B cell (primary cell): ENCODE results near the gene TRPM4. TPM values are rescaled to one million over a fixed set of nuclear protein-coding genes. Genes with fewer than 3 reads are reported as not detected.
A peak's percentile ranks its signal among the peaks of the same experiment; 100 is the strongest.

Experiments
- ATAC-seq: fragments of 200-7000 bp; cut with Tn5 transposase; one replicate; pipeline ENCODE4 v1.10.0; 2021; ENCODE audit warnings: low read depth, mild to moderate bottlenecking, moderate number of reproducible peaks, moderate library complexity
- CTCF ChIA-PET: fragments of 350-600 bp; sonication (Branson Sonifier 250); formaldehyde crosslinking; loops from one replicate; lab custom pipeline; 2021; ENCODE audit warnings: antibody characterized with exemption, inconsistent platforms; lab: Charles Lee
- POLR2A ChIA-PET: fragments of 350-600 bp; sonication (Branson Sonifier 250); formaldehyde crosslinking; loops from one replicate; lab custom pipeline; 2021; ENCODE audit warnings: antibody characterized with exemption; lab: Charles Lee
- DNase-seq: peaks from one replicate; pipeline ENCODE4 v3.0.0; 2013
- H2AFZ ChIP-seq: 2 replicates; pipeline ENCODE4 v1.6.1; 2012; ENCODE audit warnings: mild to moderate bottlenecking, low read depth, low read length; ENCODE audit not compliant: insufficient read depth, poor library complexity, severe bottlenecking
- H3K27ac ChIP-seq, 2 donors: 1 replicate in 1 of 2; 2 replicates in 1 of 2; pipeline ENCODE4 v1.5.1; 2012 to 2013; ENCODE audit warnings: low read length in 2 of 2, mild to moderate bottlenecking in 2 of 2, moderate library complexity in 1 of 2
- H3K27me3 ChIP-seq, 4 experiments: fragments of 200-600 bp in 1 of 4; sonication (generic) in 1 of 4; replicated peaks in 1 of 4; 1 replicate in 2 of 4; 2 replicates in 2 of 4; pipeline versions ENCODE4 v1.6.1 to v1.7.0; 2013 to 2016; ENCODE audit warnings: low read length in 3 of 4, mild to moderate bottlenecking in 2 of 4, mixed read lengths in 1 of 4, moderate library complexity in 1 of 4; ENCODE audit not compliant: insufficient read depth in 4 of 4, control insufficient read depth in 3 of 4; ENCODE audit errors: control extremely low read depth in 1 of 4
- H3K36me3 ChIP-seq, 2 experiments: replicated peaks in 1 of 2; 1 replicate in 1 of 2; 2 replicates in 1 of 2; pipeline versions ENCODE4 v1.6.1 to v1.7.1; 2013; ENCODE audit warnings: low read length in 1 of 2; ENCODE audit not compliant: insufficient read depth in 2 of 2, control insufficient read depth in 1 of 2; ENCODE audit errors: control extremely low read depth in 1 of 2, extremely low read depth in 1 of 2
- H3K4me1 ChIP-seq, 2 donors: fragments of 200-600 bp in 1 of 2; sonication (generic) in 1 of 2; 1 replicate in 1 of 2; 2 replicates in 1 of 2; pipeline versions ENCODE4 v1.5.1 to v1.6.1; 2013 to 2017; ENCODE audit warnings: low read length in 2 of 2; ENCODE audit not compliant: control insufficient read depth in 2 of 2, insufficient read depth in 2 of 2
- H3K4me2 ChIP-seq: replicated peaks from 2 replicates; pipeline ENCODE3; 2012; ENCODE audit warnings: mild to moderate bottlenecking, low read depth, low read length; ENCODE audit not compliant: poor library complexity, severe bottlenecking
- H3K4me3 ChIP-seq, 5 experiments: fragments of 200-600 bp in 1 of 5; sonication (generic) in 1 of 5; 1 replicate in 3 of 5; 2 replicates in 2 of 5; pipeline versions ENCODE4 v1.5.1 to v1.7.0; 2011 to 2016; ENCODE audit warnings: low read length in 4 of 5, mild to moderate bottlenecking in 4 of 5, low read depth in 2 of 5, control low read depth in 1 of 5, moderate library complexity in 1 of 5; ENCODE audit not compliant: insufficient read depth in 1 of 5; ENCODE audit errors: control extremely low read depth in 1 of 5, extremely low read depth in 1 of 5
- H3K79me2 ChIP-seq: fragments of 200-600 bp; sonication (generic); one replicate; pipeline ENCODE4 v1.6.0; 2016; ENCODE audit warnings: low read length; ENCODE audit not compliant: control insufficient read depth, insufficient read depth
- H3K9ac ChIP-seq: fragments of 200-600 bp; sonication (generic); 2 replicates; pipeline ENCODE4 v1.6.1; 2017; ENCODE audit warnings: mild to moderate bottlenecking, low read length, moderate library complexity
- H3K9me3 ChIP-seq, 3 donors: one replicate each; pipeline versions ENCODE4 v1.6.1 to v1.7.1; 2013; ENCODE audit warnings: low read length in 2 of 3; ENCODE audit not compliant: control insufficient read depth in 2 of 3, insufficient read depth in 1 of 3; ENCODE audit errors: control extremely low read depth in 1 of 3
- H4K20me1 ChIP-seq: 2 replicates; pipeline ENCODE4 v1.6.0; 2012; ENCODE audit warnings: mild to moderate bottlenecking, low read length; ENCODE audit not compliant: insufficient read depth, control insufficient read depth, poor library complexity, severe bottlenecking
- H3K27ac Mint-ChIP-seq: one replicate; pipeline ENCODE4 v1.8.0; 2021; ENCODE audit warnings: mixed read lengths
- H3K27me3 Mint-ChIP-seq: one replicate; pipeline ENCODE4 v1.8.0; 2021; ENCODE audit warnings: mixed read lengths
- H3K4me1 Mint-ChIP-seq: one replicate; pipeline ENCODE4 v1.8.0; 2021; ENCODE audit warnings: mixed read lengths
- H3K4me3 Mint-ChIP-seq: one replicate; pipeline ENCODE4 v1.8.0; 2021; ENCODE audit warnings: mixed read lengths
- H3K9me3 Mint-ChIP-seq: one replicate; pipeline ENCODE4 v1.8.0; 2022; ENCODE audit warnings: mixed read lengths; ENCODE audit not compliant: insufficient read depth
- CTCF ChIP-seq: fragments of 200-600 bp; IDR thresholded peaks from one replicate; pipeline ENCODE4 v1.8.0; 2022; ENCODE audit warnings: antibody characterized with exemption, mild to moderate bottlenecking
- EZH2 ChIP-seq: IDR thresholded peaks from 2 replicates; pipeline ENCODE4 v1.6.1; 2012; ENCODE audit warnings: borderline replicate concordance, low read depth, mild to moderate bottlenecking, moderate library complexity, low read length; ENCODE audit not compliant: insufficient read depth, poor library complexity, severe bottlenecking
- WGBS: methylation state at CpG from one replicate; pipeline ENCODE4 v1.1.5; 2013; ENCODE audit warnings: missing lambda C conversion rate; ENCODE audit not compliant: insufficient coverage; 5-methylcytosine and 5-hydroxymethylcytosine counted together
- intact Hi-C: fragments of 100-400 bp; cut with micrococcal nuclease; formaldehyde crosslinking; loops from one replicate; pipeline ENCODE4 v1.10.0; 2022
- polyA plus RNA-seq: library from polyadenylated mRNA; depleted of rRNA; stranded (reverse); fragments of >200 nt; gene quantifications from 2 replicates; pipeline ENCODE4 v1.2.3, GENCODE V29; 2012
- total RNA-seq, 2 donors: library from RNA; stranded (reverse); fragments of 120-200 nt in 1 of 2; gene quantifications; 1 replicate in 1 of 2; 2 replicates in 1 of 2; pipeline versions ENCODE4 v1.2.3 to v1.2.4, GENCODE V29; 2013 to 2022

TRPM4 gene
- total and polyA plus RNA-seq, 2 donors (not counting 1 experiment from before 2014, with no cell fraction given) = 0.24 TPM; not detected in 1

GRCh38 chr19:49151267-49152118 lies 6.1 kb upstream of the TRPM4 start:
- peak; percentile 7 for ATAC-seq

More at GRCh38 chr19:49151267-49152118, 6.1 kb upstream of the TRPM4 start:
- peak; percentile 65 for DNase-seq
- ChIA-PET POLR2A (interaction anchor here (0.6 to 1.1 kb wide), 3 partner anchors 34 to 502 kb away, joined by 3 to 8 read pairs (median 5); no protein-coding TSS in a partner anchor), CTCF (interaction anchor here (0.7 to 1.7 kb wide), 4 partner anchors 37 to 189 kb away, joined by 3 to 4 read pairs (median 4); partner anchors contain the start of gene LIN7B)
- intact Hi-C loops = no loop called here
- no peaks in the 10 kb centered on the region for H3K36me3 ChIP-seq
- H3K4me3 ChIP-seq = peak overlapping the region in 1 of 5 experiments; percentile 76
- Mint-ChIP-seq H3K9me3 (no peaks in the 10 kb centered on the region), H3K27ac (no peak overlapping the region), H3K27me3 (peaks cover 63% of the 10 kb centered on the region), H3K4me1 (peaks cover 38% of the 10 kb centered on the region), H3K4me3 (peak overlapping the region; percentile 89)
- peak overlapping the region; percentile 74 for H2AFZ ChIP-seq
- 12% methylated on average over 32 of the region's 45 CpGs for whole genome bisulfite sequencing
- peak overlapping the region; percentile 78 for H3K9ac ChIP-seq
- H3K27ac ChIP-seq = no peak overlapping the region
- TF ChIP-seq CTCF = no peak
- TF ChIP-seq EZH2 = no peak
- peaks cover 36 to 39% of the 10 kb centered on the region in 2 donors for H3K4me1 ChIP-seq
- peaks cover 0 to 73% (median 32%) of the 10 kb centered on the region in 4 experiments for H3K27me3 ChIP-seq
- H4K20me1 ChIP-seq = no peaks in the 10 kb centered on the region
- peak overlapping the region; percentile 97 for H3K4me2 ChIP-seq
- no peaks in the 10 kb centered on the region for H3K79me2 ChIP-seq
- H3K9me3 ChIP-seq = peaks cover 0 to 58% (median 7%) of the 10 kb centered on the region in 3 donors
